NOMO-1 treated with DMSO at 0.1 percent for 48 hours (cell line): Measurements from ENCODE around the gene PTPRU.
A peak's percentile ranks its signal among the peaks of the same experiment; 100 is the strongest.

Experiments used
- DNase-seq: peaks from one replicate; lab custom pipeline; 2025; ENCODE audit not compliant: unreplicated experiment; lab: John Stamatoyannopoulos, UW

PTPRU gene

DNA sequence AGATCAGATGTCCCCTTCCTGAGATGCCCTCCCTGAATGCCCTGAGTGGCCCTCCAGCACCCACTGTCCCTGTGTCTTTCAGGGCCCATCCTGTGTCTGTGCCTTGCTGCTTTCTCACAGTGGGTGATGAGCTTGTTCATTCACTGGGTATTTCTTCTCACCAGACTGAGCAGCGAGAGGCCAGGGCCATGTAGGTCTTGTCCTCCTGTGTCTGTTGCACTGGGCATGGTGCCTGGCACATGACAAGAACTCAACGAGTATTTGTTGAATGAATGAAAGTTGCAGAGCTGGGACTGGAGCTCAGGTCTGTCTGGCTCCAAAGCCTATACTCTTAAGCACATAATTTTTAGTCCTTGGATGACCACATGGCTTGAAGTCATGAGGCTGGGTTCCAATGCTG lies 93.8 kb downstream of the PTPRU start:
- no peak for DNase-seq

DNA sequence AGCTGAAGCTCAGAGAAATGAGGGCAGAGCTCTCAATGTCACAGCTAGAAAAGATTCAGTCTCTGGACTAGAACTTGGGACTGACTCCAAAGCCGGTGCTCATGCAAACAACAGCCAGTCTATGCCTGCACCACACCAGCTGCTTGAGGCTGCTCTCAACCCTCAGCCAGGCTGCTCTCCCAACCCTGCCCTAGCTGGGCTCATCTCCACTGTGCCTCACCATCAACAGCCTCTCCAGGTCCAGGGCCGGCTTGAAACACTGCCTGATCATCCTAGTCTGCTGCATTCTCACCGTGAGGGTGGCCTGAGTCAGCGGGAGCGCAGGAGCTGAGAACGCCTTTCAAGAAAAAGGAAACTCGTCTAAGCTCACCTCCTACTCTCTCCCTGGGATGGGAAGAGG lies 94.5 kb downstream of the PTPRU start:
- DNase-seq, result no peak

DNA sequence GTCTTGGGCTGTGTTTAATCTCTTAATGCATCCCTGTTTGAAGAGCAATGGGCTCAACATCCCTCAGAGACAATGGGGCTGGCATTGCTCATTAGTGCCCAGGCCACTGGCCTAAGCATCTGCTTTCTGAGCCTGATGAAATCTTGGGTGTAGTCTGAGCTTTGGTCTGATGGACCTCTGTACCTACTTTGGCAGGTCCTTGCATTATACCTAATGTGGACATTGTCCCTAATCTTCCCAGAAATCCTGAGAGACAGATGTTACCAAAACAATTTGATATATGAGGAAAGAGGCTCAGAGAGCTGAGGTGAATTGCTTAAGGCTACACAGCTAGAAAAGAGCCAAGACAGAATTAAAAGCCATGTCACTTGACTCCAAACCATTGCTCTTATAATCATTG lies 95.0 kb downstream of the PTPRU start:
- no peak for DNase-seq

DNA sequence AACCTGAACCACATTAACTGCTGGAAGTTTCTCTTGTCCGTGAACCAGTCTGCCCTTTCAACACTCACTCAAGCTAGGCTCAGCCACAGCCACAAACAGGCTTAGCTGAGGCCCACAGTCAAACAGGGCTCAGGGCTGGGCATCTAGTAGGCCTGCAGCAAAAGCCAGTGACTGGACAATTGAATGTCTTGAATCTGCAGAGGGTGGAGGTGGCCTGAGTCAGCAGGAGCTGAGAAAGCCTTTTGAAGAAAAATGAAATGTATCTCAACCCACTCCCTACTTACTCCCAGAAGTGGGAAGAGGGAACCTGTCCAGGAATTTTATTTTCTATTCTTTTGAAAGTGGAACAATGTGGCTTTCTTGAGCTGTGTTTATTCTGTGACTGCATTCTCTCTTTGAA lies 95.4 kb downstream of the PTPRU start:
- DNase-seq, result no peak

DNA sequence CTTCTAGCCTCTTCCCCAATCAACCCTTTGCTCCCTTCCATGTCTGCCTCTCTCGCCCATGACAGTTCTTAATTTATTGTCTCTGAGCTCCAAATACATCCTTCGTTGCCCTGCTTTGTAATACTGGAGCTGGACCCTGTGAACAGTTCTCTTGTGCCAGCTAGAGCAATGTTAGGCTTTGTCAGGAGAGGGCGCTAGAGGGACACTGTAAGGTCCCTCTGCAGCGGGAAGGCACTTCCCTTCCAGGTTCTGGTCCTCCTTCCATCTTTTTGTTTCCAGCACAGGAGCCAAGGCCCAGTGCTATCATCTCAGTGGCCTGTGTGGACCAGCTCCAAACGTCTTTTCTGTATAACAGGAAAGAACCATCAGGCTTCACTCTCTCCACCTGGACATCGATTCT lies 95.9 kb downstream of the PTPRU start:
- DNase-seq, result peak; percentile 13

DNA sequence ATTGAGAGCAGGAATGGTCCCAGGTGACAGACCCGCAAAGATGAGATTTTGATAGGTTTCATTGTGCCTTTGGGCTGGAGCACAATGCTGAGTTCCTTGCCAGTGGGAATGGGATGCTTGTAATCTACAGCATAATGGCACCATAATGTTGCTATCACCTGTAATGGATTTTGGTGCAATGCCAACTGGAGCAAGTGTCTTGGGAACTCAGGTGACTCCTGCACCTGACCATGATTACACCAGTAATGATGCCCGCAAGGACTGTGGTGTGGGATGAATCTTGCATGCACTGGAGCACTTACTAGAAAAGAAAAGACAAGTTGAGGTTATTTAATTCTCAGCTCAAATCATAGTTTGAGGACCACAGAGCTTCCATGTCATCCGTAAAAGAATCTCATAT lies 96.7 kb downstream of the PTPRU start:
- no peak for DNase-seq

DNA sequence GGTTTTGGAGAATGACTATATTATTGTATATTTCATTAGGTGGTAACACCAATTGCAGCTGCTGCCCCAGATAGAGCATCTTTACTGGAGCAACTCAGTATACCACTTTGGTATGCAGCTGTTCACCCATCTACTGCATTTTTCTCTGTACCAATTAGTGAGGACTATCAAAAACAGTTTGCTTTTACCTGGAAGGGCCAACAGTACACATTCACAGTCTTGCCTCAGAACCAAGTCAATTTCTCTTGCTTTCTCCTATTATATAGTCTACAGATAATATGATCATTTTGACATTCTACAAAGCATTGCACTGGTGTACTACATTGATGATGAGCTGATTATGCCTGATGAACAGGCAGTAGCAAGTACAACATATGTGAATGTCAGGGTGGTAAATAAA lies 99.3 kb downstream of the PTPRU start:
- DNase-seq, result no peak

DNA sequence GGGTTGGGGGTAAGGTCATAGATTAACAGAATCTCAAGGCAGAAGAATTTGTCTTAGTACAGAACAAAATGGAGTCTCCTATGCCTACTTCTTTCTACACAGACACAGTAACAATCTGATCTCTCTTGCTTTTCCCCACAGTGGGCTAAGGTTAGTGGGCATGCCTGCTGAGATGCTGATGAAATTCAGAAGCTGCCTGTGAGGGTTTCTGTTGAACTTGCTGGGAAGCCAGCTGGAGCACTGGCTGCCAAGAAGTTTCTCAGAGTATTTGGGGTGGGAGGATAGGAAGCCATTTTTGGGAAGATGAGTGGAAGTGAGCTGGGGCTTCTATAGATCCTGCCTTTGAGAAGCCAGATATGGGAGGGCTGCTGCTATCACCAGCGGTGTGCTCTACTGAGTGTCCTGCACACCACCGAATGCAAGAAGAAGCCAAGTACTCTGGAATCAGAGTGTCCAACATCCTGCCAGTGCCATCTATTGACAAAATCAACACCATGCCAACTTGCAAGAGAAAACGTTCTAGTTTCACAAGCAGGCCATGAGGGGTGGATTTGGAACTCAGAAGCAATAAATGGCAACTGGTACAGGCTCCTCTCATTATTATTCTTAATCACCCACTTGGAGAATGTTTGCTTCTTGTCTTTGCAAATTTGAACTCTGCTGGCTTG lies 102.7 kb downstream of the PTPRU start:
- DNase-seq, result no peak

DNA sequence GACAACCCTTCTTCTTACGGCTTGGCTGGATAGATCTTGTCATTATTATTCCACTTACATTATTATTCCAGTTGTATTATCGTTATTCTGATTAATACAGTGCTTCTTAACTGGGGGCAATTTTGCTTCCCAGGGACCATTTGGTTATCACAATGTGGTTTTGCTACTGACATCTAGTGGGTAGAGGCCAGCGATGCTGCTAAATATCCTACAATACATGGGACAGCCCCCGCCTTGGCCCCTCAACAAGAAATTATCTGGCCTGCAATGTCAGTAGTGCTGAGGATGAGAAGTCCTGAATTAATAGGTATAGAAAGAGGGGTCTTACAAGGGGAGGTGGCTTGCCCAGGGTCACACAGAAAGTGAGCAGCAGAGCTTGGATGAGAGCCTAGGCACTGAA lies 105.6 kb downstream of the PTPRU start:
- no peak for DNase-seq

DNA sequence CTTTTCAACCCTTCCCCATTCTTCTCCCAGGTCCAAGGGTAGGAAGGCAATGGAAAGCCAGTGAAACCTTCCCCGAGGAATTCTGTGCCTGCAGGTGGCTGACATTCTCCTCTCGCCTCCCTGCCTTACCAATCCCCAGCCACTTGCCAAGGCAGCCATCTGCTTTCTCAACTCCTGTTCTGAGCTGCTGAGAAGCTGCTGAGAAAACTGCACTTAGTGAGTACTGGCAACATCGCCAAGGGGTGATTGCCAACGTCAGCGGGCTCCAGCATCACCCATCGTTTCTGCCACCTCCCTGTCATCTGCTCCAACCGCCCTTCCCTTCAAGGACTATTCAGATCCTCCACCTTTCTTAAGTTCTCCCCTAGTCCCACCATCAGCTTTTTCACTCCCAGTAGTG lies 106.0 kb downstream of the PTPRU start:
- DNase-seq, result no peak

DNA sequence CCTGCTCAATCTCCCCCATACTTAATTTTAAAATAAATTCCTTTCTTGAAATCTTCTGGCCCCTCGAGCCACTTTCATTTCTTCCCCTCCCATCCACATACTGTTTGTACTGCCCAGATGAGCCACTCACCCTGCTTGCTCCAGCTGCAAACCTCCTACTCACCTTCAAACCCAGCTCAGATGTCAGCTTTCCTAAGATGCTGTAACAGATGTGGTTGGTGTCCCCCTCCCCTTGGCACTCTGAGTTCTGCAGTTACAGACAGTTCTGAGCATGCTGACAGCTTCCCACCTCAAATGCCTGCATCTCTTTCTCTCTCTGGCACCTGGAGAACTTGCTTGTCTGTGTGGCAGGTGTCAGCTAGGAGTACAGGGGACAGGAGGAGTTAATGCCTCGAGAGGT lies 106.7 kb downstream of the PTPRU start:
- DNase-seq, result no peak

DNA sequence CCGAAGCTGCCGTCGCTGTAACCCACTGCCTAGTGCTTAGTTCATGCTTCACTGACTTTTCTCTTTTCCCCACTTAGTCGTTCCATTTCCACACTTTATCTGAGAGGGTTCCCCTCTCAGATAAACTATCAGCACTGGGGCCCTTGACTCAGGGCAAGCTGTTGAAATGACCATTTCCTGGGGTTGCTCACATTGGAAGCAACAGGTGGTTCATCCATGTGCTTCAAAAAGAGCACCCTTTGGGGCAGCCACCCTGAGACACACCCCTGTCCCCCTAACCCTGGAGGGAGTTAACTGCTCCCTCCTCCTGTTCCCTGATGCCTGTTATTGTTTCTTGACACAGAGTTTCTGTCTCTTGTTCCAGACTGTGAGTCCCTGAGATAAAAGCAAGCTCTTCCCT lies 107.2 kb downstream of the PTPRU start:
- DNase-seq, result no peak

DNA sequence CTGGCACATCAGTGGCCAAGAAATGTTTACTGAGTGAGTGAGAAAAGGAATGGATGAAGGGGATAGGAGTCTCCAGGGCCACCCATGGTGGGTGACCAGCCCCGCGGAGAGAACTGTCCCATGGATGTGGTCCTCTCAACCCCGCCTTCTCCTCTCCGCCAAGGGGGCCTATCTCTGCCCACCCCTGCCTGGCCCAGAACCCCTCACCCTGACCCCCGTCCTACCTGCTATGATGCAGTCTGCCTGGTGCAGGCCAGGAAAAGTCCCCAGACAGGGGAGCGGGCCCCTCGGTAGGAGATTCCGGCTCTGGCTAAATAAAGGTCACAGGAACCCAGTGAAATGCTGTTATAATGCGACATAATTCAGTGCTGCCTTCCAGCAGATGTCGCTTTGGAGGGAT lies 107.6 kb downstream of the PTPRU start:
- no peak for DNase-seq

DNA sequence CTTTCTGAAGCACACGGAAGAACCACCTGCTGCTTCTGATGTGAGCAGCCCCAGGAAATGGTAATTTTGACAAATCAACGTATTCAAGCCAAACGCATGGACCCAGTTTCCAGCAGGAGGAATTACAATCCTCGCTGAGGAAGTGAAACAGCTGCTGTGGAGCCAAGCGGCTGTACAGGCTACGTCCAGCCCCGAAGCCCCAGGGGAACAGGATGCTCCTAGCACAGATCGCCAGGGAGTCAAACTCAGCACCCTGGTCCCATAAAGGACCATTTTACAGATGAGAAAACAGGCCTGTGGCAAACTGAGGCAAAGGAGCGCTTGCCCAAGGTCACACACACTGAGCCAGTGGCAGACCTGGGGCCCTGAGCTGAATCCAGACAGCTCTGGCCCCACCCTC lies 108.0 kb downstream of the PTPRU start:
- peak; percentile 16 for DNase-seq

DNA sequence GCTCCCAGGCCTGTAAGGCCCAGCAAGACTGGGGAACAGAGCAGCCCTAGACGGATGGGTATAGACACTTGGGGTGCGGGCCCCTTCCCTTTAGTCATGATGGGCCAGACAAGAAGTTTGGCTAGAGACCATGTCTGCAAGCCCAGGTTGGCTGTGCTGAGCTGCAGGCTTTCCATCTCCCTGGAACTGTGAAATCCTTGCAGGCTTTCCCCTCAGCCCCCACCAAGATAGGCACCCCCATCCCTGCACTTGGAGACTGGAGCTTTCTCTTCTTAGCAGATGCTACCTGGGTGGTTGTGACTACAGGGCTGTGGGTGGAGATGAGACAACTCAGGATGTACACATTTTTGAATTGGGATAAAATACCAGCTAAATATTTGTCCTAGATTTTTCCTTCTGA lies 110.3 kb downstream of the PTPRU start:
- no peak for DNase-seq

DNA sequence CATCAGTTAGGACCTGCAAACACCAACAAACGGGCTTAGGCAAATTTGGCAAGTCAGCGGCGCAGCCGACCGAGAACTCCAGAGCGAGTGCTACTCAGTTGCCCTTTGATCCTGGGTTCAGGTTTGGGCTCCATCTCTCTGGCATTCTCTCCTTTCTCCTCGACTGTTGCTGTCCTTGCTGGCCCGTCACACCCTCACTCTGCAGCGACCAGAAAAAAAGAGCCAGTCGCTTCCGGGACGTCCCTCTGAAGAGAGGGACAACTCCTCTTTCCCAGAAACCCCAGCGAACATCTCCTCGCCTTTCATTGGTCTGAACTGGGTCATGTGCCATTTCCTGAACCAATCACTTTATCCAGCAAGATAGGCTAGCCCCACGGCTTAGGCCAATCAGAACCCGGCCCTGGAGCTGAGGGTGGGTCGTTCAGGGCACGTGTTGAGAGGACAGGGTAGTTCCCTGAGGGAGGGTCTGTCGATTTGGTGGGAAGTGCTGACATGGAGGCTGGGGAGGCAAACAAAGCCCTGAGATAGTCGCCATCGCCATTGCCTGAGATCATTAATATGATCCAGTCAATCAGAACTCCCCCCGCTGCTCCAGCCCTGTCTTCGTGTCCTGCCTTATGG lies 113.7 kb downstream of the PTPRU start:
- DNase-seq, result no peak

DNA sequence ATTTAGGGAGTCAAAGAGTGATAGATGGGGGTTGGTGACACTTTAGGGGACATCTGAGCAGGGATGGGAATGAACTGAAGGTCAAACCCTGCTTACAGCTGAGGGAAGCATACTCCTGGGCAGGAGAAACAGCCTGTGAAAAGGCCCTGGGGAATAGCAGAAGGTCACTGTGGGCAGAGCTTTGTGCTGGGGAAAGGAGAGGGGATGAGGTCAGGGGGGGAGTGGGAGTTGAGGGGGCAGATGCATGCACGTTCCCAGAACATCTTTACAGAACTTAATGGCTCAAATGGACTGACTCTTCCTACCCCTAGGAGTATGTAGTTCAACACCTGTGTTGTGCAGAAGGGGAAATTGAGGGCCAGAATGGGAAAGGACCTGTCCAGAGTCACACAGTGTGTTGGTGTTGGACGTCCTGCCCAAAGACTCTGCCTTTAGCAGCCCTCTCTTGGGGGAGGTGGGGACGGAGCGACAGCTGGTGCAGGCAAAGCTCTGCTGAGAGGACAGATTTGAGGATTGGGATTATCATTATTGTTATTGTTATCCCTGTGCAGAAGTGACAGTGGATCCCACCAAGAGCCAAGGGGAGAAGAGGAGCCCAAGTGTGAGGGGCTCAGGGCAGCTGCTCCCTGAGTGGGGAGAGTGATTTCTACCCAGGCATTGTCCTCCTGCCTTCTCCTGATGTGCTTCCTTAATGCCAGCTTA lies 116.5 kb downstream of the PTPRU start:
- DNase-seq, result no peak

DNA sequence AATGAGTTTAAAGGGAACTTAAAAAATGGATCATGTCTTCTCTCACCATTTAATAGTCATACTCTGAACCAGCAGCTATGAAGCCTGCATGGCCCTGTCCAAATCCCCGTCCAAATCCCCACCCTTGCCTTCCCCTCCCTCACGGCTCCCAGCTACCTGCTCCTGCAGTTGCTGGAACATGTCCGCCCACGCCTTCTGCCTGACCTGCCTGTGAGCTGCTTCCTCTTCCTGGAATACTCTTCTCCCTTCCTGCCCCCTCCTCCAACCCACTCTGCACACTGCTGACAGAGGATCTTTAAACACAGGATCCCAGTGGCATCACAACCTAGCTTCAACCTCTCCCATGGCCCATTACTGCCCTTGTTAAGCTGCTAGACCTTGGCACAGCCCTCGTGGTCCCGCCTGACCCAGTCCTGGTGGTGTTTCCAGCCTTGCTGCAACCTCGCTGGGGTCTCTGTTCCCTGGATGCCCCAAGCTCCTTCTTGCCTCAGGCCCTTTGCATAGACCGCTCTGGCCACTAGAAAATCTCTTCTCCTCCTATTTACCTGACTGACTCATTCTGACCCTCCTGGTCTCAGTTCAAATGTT lies 118.3 kb downstream of the PTPRU start:
- no peak for DNase-seq

DNA sequence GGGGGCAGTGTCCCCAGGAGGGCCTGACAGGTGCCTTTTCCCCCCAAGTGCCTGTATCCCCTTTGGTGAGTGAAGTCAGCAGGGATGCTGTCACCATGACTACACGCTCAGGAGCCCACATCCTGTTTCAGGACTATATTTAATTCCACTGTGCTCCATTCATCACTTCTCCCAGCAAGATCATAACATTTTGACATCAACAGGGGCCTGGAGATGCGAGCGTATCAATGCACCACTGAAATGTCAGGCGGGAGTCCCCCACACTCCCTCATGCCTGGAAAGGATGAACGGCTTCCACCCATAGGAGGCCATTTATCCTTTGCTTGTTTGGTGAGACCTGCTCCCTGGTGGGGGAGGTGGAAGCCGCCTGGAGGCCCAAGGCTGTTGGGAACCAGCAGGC lies 119.1 kb downstream of the PTPRU start:
- DNase-seq, result no peak

DNA sequence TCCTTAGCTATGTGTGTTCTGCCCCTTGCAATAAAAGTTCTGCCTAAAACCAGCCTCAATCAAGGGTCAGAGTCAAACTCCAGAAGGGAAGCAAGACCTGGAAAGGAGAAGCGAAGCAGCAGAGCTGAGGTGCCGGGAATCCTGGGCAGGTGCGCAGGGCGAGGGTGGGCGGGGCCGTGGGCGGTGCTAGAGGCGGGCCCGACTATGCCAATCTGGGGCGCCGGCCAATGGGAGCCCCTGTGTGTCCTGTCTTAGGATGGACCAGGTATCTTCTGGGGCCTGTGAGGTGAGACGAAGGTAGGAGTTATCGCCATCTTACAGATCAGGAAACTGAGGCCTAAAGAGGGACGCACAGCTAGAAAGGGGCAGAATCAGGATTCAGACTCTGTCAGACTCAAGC lies 120.3 kb downstream of the PTPRU start:
- no peak for DNase-seq

DNA sequence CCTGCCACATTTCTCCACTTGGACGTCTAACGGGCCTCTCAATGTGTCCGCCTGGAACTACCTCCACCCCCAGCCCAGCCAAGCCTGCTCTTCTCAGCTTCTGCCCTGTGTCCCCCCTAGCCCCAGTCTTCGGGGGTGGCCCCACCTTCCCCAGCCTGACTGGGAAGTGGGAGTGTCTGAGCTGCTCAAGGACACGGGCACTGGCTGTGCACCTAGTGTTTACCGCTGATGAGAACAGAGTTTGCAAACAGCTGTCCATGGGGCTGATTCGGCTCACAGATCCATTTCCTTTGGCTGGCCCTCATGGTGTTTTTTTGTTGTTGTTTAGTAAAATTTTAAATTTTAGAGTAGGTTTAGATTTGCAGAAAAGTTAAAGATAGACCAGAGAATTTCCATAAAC lies 121.1 kb downstream of the PTPRU start:
- DNase-seq, result no peak

DNA sequence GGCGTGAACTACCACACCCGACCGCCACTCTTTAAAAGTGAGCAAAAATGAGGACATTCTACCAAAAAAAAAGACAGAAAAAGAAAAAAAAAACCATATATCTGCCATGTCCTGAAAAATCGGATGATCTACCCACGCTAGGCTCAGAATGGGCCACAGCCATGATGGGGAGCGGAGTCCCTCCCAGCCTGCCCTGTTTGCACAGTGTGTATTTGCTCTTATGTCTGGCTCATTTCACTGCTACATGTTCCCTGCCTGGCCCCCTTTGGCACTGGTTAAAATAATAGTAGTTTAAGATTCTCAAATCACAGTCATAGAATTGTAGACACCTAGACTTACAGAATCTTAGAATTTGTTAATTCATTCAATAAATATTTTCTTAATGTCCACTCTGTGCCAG lies 121.9 kb downstream of the PTPRU start:
- no peak for DNase-seq
